ENCODE measurements around the gene CMTM2.

GRCh38 chr16:66591018-66591417 lies 11.8 kb downstream of the CMTM2 start:
- TF ChIP-seq POLR2A (IDR thresholded peaks at IDR 0.05) (no peak), CTCF (IDR thresholded peaks at IDR 0.05) (no peak)
